ENCODE data around the gene LNP1. TPM values are rescaled to one million over a fixed set of nuclear protein-coding genes. Genes with fewer than 3 reads are reported as not detected.
"Not testable (repeated sequence)": the region's sequence is repeated elsewhere in the genome, so short reads cannot be mapped to it uniquely, and the experiment has no call there.

Gene LNP1
- total RNA-seq, 4 donors from 2014 or later, result 0.95 to 8.3 (median 1.1) TPM

DNA sequence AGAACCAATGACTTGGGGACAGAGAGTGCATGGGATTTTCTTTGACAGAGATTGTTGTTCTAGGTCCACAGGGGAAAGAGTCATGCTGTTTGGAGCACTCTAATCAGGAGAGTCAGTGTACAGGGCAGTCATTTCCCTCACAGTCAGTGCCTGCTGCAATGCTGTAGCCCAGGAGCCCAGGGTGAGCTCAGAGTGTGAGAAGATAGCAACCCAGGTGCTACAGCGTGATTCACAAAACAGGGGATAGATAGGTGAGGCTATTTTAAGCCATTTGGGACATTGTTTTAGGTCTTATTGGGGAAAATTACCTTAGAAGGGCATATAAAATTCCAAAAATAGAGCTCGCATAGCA, 37.3 kb downstream of the LNP1 start:
- H3K27ac ChIP-seq, result no peak overlapping the region
- H3K4me1 ChIP-seq, result no peaks in the 10 kb centered on the region
- no peak for TF ChIP-seq POLR2A (IDR thresholded peaks at IDR 0.05)
- TF ChIP-seq, protein P1, sequence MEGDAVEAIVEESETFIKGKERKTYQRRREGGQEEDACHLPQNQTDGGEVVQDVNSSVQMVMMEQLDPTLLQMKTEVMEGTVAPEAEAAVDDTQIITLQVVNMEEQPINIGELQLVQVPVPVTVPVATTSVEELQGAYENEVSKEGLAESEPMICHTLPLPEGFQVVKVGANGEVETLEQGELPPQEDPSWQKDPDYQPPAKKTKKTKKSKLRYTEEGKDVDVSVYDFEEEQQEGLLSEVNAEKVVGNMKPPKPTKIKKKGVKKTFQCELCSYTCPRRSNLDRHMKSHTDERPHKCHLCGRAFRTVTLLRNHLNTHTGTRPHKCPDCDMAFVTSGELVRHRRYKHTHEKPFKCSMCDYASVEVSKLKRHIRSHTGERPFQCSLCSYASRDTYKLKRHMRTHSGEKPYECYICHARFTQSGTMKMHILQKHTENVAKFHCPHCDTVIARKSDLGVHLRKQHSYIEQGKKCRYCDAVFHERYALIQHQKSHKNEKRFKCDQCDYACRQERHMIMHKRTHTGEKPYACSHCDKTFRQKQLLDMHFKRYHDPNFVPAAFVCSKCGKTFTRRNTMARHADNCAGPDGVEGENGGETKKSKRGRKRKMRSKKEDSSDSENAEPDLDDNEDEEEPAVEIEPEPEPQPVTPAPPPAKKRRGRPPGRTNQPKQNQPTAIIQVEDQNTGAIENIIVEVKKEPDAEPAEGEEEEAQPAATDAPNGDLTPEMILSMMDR (IDR thresholded peaks at IDR 0.05), result no peak
- no peaks in the 10 kb centered on the region for H3K27me3 ChIP-seq
- DNase-seq, result no peak
- no peaks in the 10 kb centered on the region for H3K9me3 ChIP-seq
- no peak overlapping the region for H3K4me3 ChIP-seq
- no peaks in the 10 kb centered on the region for H3K36me3 ChIP-seq

DNA sequence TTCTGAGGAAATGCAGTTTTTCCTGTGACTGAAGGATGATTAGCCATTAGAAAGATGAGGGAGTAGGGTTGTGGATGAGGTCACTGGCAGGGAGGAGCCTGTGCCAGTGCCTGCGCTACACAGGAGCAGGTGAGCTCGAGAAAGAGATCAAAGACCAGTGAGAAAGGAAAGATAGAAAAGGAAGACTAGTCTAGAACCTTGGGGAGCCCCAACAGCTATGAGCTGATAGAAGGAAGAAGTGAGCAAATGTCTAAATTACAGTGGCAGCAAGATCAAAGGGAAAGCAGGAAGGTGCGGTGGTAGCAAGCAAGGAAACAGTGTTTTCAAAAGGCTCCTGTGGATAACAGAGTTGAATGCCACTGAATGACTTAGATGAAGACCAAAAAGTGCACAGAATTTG, 39.6 kb downstream of the LNP1 start:
- DNase-seq, result no peak
- Histone ChIP-seq H3K4me3 (no peak overlapping the region), H3K9me3 (no peaks in the 10 kb centered on the region), H3K27me3 (no peaks in the 10 kb centered on the region), H3K4me1 (no peaks in the 10 kb centered on the region), H3K27ac (no peak overlapping the region), H3K36me3 (no peaks in the 10 kb centered on the region)
- TF ChIP-seq, protein P1 (IDR thresholded peaks at IDR 0.05), result no peak
- TF ChIP-seq POLR2A (IDR thresholded peaks at IDR 0.05), result no peak

DNA sequence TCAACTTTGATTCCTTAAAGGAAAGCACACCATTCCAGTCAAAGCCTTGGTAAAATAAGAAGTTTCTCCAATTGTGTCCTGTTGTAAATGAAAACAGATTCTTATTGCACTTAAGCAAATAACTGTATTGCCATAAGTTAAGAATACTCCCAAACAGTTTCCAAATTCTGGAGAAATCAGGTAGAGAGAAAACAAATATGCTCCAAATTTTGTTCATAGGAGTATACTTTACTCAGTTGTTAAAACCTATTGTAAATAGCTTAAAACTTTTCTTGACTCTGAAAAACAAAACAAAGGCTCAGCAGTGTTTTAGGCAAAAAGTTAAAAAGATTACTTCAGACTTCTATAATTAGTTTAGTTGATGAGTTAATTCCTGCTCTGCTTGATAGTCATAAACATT, 42.4 kb downstream of the LNP1 start:
- TF ChIP-seq, protein P1 (IDR thresholded peaks at IDR 0.05), result no peak
- TF ChIP-seq POLR2A (IDR thresholded peaks at IDR 0.05), result no peak

DNA sequence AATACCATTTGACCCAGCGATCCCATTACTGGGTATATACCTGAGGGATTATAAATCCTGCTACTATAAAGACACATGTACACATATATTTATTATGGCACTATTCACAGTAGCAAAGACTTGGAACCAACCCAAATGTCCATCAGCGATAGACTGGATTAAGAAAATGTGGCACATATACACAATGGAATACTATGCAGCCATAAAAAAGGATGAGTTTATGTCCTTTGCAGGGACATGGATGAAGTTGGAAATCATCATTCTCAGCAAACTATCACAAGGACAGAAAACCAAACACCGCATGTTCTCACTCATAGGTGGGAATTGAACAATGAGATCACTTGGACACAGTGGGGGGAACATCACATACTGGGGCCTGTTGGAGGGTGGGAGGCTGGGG, 45.7 kb downstream of the LNP1 start:
- H3K27me3 ChIP-seq, H3K27ac ChIP-seq, H3K4me1 ChIP-seq, H3K9me3 ChIP-seq, H3K36me3 ChIP-seq, DNase-seq, H3K4me3 ChIP-seq: not testable (repeated sequence)

More for the DNA sequence above, 42.4 kb downstream of the LNP1 start:
- Histone ChIP-seq H3K36me3 (no peaks in the 10 kb centered on the region), H3K27ac (no peak overlapping the region), H3K9me3 (no peaks in the 10 kb centered on the region), H3K4me1 (no peaks in the 10 kb centered on the region), H3K4me3 (no peak overlapping the region), H3K27me3 (no peaks in the 10 kb centered on the region)
- DNase-seq, result no peak

GRCh38 chr3:100448079-100448478, 46.7 kb downstream of the LNP1 start:
- no peak for DNase-seq
- Histone ChIP-seq H3K4me1 (no peaks in the 10 kb centered on the region), H3K27ac (no peak overlapping the region), H3K36me3 (no peaks in the 10 kb centered on the region), H3K9me3 (no peaks in the 10 kb centered on the region), H3K4me3 (no peak overlapping the region), H3K27me3 (no peaks in the 10 kb centered on the region)
- TF ChIP-seq POLR2A (IDR thresholded peaks at IDR 0.05), result no peak

- no peaks in the 10 kb centered on the region for H3K27me3 ChIP-seq
- H3K4me3 ChIP-seq, result no peak overlapping the region
- no peaks in the 10 kb centered on the region for H3K4me1 ChIP-seq
- TF ChIP-seq, protein P1 (IDR thresholded peaks at IDR 0.05), result no peak
- TF ChIP-seq POLR2A (IDR thresholded peaks at IDR 0.05), result no peak
- H3K36me3 ChIP-seq, result no peaks in the 10 kb centered on the region
- DNase-seq, result no peak
- H3K27ac ChIP-seq, result no peak overlapping the region
- no peaks in the 10 kb centered on the region for H3K9me3 ChIP-seq
Measured at GRCh38 chr3:100449214-100449613, 47.9 kb downstream of the LNP1 start.

GRCh38 chr3:100454677-100455076, 53.3 kb downstream of the LNP1 start:
- no peak for DNase-seq
- H3K27me3 ChIP-seq, result no peaks in the 10 kb centered on the region
- no peaks in the 10 kb centered on the region for H3K36me3 ChIP-seq
- TF ChIP-seq, protein P1 (IDR thresholded peaks at IDR 0.05), result no peak
- TF ChIP-seq POLR2A (IDR thresholded peaks at IDR 0.05), result no peak
- no peak overlapping the region for H3K4me3 ChIP-seq
- no peaks in the 10 kb centered on the region for H3K9me3 ChIP-seq
- H3K4me1 ChIP-seq, result no peaks in the 10 kb centered on the region
- no peak overlapping the region for H3K27ac ChIP-seq

Data from Peyer's patch (tissue), 4 donors.